ENCODE data around the gene PLCH2. TPM values are rescaled to one million over a fixed set of nuclear protein-coding genes. Genes with fewer than 3 reads are reported as not detected.

The PLCH2 gene
- total and polyA plus RNA-seq, 4 donors, result 2.1 to 7.9 (median 3.4) TPM

- Histone ChIP-seq H3K36me3 (ENCODE audit: control insufficient read depth in 4 of 4, insufficient read depth in 4 of 4, low read length in 4 of 4) (peaks cover 7 to 25% (median 12%) of the 10 kb centered on the region in 4 donors), H3K4me3 (no peak overlapping the region), H3K9ac (ENCODE audit: insufficient read depth in 1 of 2, low read length in 2 of 2) (no peak overlapping the region), H3K4me1 (ENCODE audit: control insufficient read depth in 5 of 5, insufficient read depth in 5 of 5, low read length in 5 of 5) (peaks cover 9 to 29% (median 22%) of the 10 kb centered on the region in 5 donors), H3K27me3 (ENCODE audit: control insufficient read depth in 3 of 3, insufficient read depth in 3 of 3, low read length in 2 of 3) (peaks cover 0 to 18% (median 5%) of the 10 kb centered on the region in 3 donors), H3K27ac (ENCODE audit: low read depth in 1 of 2, low read length in 1 of 2) (peak overlapping the region in 1 of 2 donors; percentile 2), H3K9me3 (ENCODE audit: control insufficient read depth in 4 of 4, insufficient read depth in 3 of 4, low read length in 3 of 4) (no peaks in the 10 kb centered on the region)
- no peak for ATAC-seq (ENCODE audit: insufficient read depth, low FRiP score)
- no peak for DNase-seq
- 57 to 61% methylated on average over 10 of the region's 10 CpGs for WGBS, 2 donors
- no peak for TF ChIP-seq CTCF (IDR thresholded peaks at IDR 0.05; ENCODE audit: control extremely low read depth, extremely low read depth)
These were observed 48.0 kb downstream of the PLCH2 start for GRCh38 chr1:2523891-2524609.

- no peak for TF ChIP-seq CTCF (IDR thresholded peaks at IDR 0.05; ENCODE audit: control extremely low read depth, extremely low read depth)
- no peak for DNase-seq
- Histone ChIP-seq H3K9ac (ENCODE audit: insufficient read depth in 1 of 2, low read length in 2 of 2) (peak overlapping the region in 1 of 2 donors; percentile 67), H3K4me3 (peak overlapping the region; percentile 94), H3K27me3 (ENCODE audit: control insufficient read depth in 3 of 3, insufficient read depth in 3 of 3, low read length in 2 of 3) (peaks cover 0 to 23% (median 6%) of the 10 kb centered on the region in 3 donors), H3K4me1 (ENCODE audit: control insufficient read depth in 5 of 5, insufficient read depth in 5 of 5, low read length in 5 of 5) (peaks cover 10 to 35% (median 22%) of the 10 kb centered on the region in 5 donors), H3K36me3 (ENCODE audit: control insufficient read depth in 4 of 4, insufficient read depth in 4 of 4, low read length in 4 of 4) (peaks cover under 1 to 10% (median 7%) of the 10 kb centered on the region in 4 donors), H3K9me3 (ENCODE audit: control insufficient read depth in 4 of 4, insufficient read depth in 3 of 4, low read length in 3 of 4) (no peaks in the 10 kb centered on the region), H3K27ac (ENCODE audit: low read depth in 1 of 2, low read length in 1 of 2) (peak overlapping the region; percentile 54 to 62)
- ATAC-seq (ENCODE audit: insufficient read depth, low FRiP score), result no peak
- WGBS, 2 donors, result 6 to 7% methylated on average over 20 of the region's 20 CpGs
These were observed 49.5 kb downstream of the PLCH2 start for GRCh38 chr1:2525572-2525919.

- H3K27ac ChIP-seq (ENCODE audit: low read depth in 1 of 2, low read length in 1 of 2), result peak within 1 kb of the TSS; percentile 62 to 91
- peak; percentile 96 for ATAC-seq (ENCODE audit: insufficient read depth, low FRiP score)
- no peaks in the 10 kb centered on the region for H3K9me3 ChIP-seq (ENCODE audit: control insufficient read depth in 4 of 4, insufficient read depth in 3 of 4, low read length in 3 of 4)
- 1% methylated on average over 80 to 107 of the region's 107 CpGs for WGBS, 2 donors
- H3K36me3 ChIP-seq (ENCODE audit: control insufficient read depth in 4 of 4, insufficient read depth in 4 of 4, low read length in 4 of 4), result peaks cover 0 to 6% (median 2%) of the 10 kb centered on the region in 4 donors
- H3K4me1 ChIP-seq (ENCODE audit: control insufficient read depth in 5 of 5, insufficient read depth in 5 of 5, low read length in 5 of 5), result peaks cover 10 to 38% (median 22%) of the 10 kb centered on the region in 5 donors
- no peak for TF ChIP-seq CTCF (IDR thresholded peaks at IDR 0.05; ENCODE audit: control extremely low read depth, extremely low read depth)
- H3K27me3 ChIP-seq (ENCODE audit: control insufficient read depth in 3 of 3, insufficient read depth in 3 of 3, low read length in 2 of 3), result peaks cover 0 to 28% (median 12%) of the 10 kb centered on the region in 3 donors
- H3K4me3 ChIP-seq, result peak within 1 kb of the TSS; percentile 94
- DNase-seq, result peak; percentile 92 to 96 (median 93)
- peak within 1 kb of the TSS in 1 of 2 donors; percentile 67 for H3K9ac ChIP-seq (ENCODE audit: insufficient read depth in 1 of 2, low read length in 2 of 2)
These were observed 50.1 kb downstream of the PLCH2 start, which contains the start of gene PANK4 for GRCh38 chr1:2525920-2526823. TSS of gene PANK4 (minus strand) at chr1:2526596. CDS start at chr1:2526587, 9 bp downstream.
